Small intestine (tissue), 7 donors: ENCODE results near the gene AFG3L2. TPM values are rescaled to one million over a fixed set of nuclear protein-coding genes. Genes with fewer than 3 reads are reported as not detected.

Experiments used
- DNase-seq, 2 donors: peaks; one replicate each; pipeline versions ENCODE4 v3.0.0 to v3.0.0-alpha.2; 2013
- FAIRE-seq: peaks from 2 replicates; lab custom pipeline; 2012; peaks lifted over from hg19 to GRCh38; lab: Jason Lieb, UNC
- H3K27ac ChIP-seq, 3 donors: one replicate each; pipeline ENCODE4 v1.5.1; 2013; ENCODE audit warnings: low read length in 2 of 3, mild to moderate bottlenecking in 2 of 3, control low read depth in 1 of 3, inconsistent platforms in 1 of 3, low read depth in 1 of 3, moderate library complexity in 1 of 3
- H3K27me3 ChIP-seq, 3 donors: one replicate each; pipeline ENCODE4 v1.6.1; 2013; ENCODE audit warnings: low read length in 3 of 3, inconsistent platforms in 1 of 3; ENCODE audit not compliant: control insufficient read depth in 3 of 3, insufficient read depth in 3 of 3
- H3K36me3 ChIP-seq, 3 donors: one replicate each; pipeline ENCODE4 v1.6.1; 2013; ENCODE audit warnings: low read length in 3 of 3, inconsistent platforms in 1 of 3, low read depth in 1 of 3, mild to moderate bottlenecking in 1 of 3, moderate library complexity in 1 of 3; ENCODE audit not compliant: control insufficient read depth in 3 of 3, insufficient read depth in 2 of 3
- H3K4me1 ChIP-seq, 3 donors: one replicate each; pipeline ENCODE4 v1.6.1; 2013; ENCODE audit warnings: low read length in 2 of 3, inconsistent platforms in 1 of 3, low read depth in 1 of 3, mild to moderate bottlenecking in 1 of 3, moderate library complexity in 1 of 3; ENCODE audit not compliant: control insufficient read depth in 3 of 3, insufficient read depth in 2 of 3
- H3K4me3 ChIP-seq, 3 donors: one replicate each; pipeline ENCODE4 v1.5.1; 2013; ENCODE audit warnings: low read length in 3 of 3, control low read depth in 1 of 3, inconsistent platforms in 1 of 3, low read depth in 1 of 3, mild to moderate bottlenecking in 1 of 3, moderate library complexity in 1 of 3
- H3K9me3 ChIP-seq, 2 donors: one replicate each; pipeline ENCODE4 v1.6.1; 2013; ENCODE audit warnings: low read depth in 1 of 2, low read length in 1 of 2; ENCODE audit not compliant: control insufficient read depth in 2 of 2, insufficient read depth in 1 of 2
- whole genome bisulfite sequencing, 3 donors: extraction: QIAGEN DNeasy Blood & Tissue Kit; methylation state at CpG; one replicate each; pipeline ENCODE4 v1.1.7; 2013; 5-methylcytosine and 5-hydroxymethylcytosine counted together
- polyA plus RNA-seq, 4 donors: library from polyadenylated mRNA; stranded (reverse) in 3 of 4; unstranded in 1 of 4; fragments of 200-250 nt in 3 of 4; fragments of 120-200 nt in 1 of 4; gene quantifications; one replicate each; pipeline versions ENCODE4 v1.2.1 to v1.2.3, GENCODE V29; 2013
- donor health status: healthy with polysubstance abuse.
- donor health status: control.
- donor health status: control.
- donor health status: Bipolar disorder and iron deficiency.
- donor health status: healthy.

The AFG3L2 gene
- polyA plus RNA-seq, 4 donors, result 63.4 to 89.9 (median 75.5) TPM

DNA sequence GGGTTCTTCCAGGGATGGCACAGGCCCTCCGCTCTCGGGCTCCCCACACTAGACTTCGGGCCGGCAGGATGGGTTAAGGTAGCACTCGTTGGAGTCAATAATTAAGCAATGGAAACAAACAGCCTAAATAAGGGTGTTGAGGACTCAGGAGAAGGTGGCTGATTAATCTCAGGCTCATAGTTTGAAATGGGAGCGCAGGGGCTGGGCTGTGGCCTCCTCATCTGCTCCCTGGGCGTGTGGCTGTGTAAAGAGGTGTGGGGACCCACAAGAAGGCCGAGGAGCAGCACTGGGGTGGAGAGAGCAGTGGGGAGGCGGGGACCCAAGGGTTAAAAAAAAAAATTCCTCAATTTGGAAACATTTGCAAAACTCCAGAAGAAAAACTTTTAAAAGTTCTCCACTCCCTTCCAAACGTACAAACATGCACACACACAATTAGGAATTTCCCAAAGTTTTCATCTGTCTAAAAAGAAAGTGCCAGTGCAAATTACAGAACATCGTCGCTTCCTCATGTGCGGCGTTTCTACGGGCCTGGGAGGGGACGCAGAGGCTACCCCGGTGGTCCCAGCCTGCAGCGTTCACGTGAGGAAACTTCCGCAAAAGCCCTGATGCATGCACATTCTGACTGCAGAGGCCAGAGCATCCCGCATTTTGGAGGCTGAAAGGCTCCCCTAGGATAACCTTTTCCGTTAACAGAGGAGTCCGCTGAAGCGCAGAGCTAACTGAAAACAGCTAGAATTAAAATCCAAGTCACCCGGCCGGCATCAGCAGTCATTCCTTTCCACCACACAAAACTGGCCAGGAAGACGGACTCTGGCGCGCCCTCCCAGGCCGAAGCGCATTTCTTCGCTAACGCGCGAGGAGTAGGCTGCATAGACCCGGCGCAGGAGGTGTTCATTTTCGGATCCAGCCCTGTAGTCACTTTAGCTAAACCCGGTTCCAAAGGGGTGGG is 70.0 kb downstream of the AFG3L2 start:
- peak overlapping the region in 2 of 3 donors; percentile 44 to 47 for H3K4me3 ChIP-seq
- H3K27me3 ChIP-seq, result peaks cover 0 to 55% (median 8%) of the 10 kb centered on the region in 3 donors
- peaks cover 0 to 2% (median 0%) of the 10 kb centered on the region in 3 donors for H3K36me3 ChIP-seq
- FAIRE-seq, result no peak
- H3K27ac ChIP-seq, result peak overlapping the region in 2 of 3 donors; percentile 23 to 90
- no peaks in the 10 kb centered on the region for H3K9me3 ChIP-seq
- 10 to 17% (median 14%) methylated on average over 39 of the region's 39 CpGs for WGBS, 3 donors
- peaks cover 0 to 4% (median 2%) of the 10 kb centered on the region in 3 donors for H3K4me1 ChIP-seq
- DNase-seq, result peak in 1 of 2 donors; percentile 38

DNA sequence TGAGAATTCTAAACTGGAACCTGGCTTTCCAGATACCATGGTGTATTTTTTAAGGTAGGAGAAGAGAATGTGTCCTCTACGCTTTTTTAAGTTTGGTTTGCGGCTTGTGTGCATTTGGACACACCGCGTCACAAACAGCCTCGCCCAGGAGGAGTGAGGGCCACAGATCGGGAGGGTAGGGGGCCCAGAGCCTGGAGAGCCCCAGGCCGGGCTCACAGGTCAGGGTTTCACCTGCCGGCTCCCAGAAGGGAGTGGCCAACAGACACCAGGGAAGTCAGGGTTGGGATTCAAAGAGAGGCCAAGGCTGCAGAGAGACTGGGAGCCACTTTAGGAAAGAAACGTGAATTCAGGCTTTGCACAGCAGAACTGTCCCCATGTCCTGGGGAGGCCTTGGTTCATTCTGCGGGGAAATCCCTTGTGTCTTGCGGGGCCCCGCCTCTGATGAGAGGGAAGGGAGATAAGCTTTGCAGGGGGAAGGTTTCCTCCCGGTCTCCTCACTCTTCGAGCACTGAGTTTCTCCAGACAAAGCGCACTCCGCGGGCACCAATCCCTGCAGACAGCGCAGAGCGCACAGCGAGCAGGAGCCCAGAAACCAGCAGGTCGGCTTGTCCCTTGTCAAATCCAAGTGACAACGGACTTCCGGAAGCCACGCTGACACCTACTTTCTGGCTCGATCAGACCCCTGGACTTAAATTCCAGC is 70.9 kb downstream of the AFG3L2 start:
- peaks cover 0 to 55% (median 8%) of the 10 kb centered on the region in 3 donors for H3K27me3 ChIP-seq
- H3K36me3 ChIP-seq, result peaks cover 0 to 2% (median 0%) of the 10 kb centered on the region in 3 donors
- H3K27ac ChIP-seq, result no peak overlapping the region
- peak overlapping the region in 1 of 3 donors; percentile 44 for H3K4me3 ChIP-seq
- DNase-seq (no peak), FAIRE-seq (no peak)
- no peaks in the 10 kb centered on the region for H3K9me3 ChIP-seq
- WGBS, 3 donors, result 31 to 66% (median 39%) methylated on average over 25 of the region's 25 CpGs
- H3K4me1 ChIP-seq, result peaks cover 0 to 4% (median 2%) of the 10 kb centered on the region in 3 donors

DNA sequence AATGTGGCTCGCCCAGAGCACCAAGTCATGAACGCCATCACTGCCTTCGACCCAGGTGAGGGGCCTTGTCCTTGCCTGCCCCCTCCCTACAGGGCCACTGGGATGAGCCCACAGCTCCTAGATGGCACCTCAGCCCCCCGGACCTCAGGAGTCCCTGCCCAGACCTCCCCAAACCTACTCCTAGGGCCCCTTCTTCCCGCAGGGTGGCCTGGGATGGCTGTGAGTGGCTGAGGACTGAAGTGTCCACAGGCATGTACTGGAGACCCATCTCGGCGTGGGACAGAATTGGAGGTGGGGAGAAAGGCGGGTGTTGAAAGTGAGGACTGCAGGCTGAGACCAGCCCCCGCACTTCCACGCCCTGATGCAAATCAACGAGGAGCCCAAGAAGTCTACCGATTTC is 71.8 kb downstream of the AFG3L2 start:
- Histone ChIP-seq H3K4me3 (no peak overlapping the region), H3K36me3 (no peaks in the 10 kb centered on the region), H3K4me1 (peaks cover 0 to 4% (median 0%) of the 10 kb centered on the region in 3 donors), H3K27me3 (peaks cover 0 to 48% (median 8%) of the 10 kb centered on the region in 3 donors), H3K9me3 (no peaks in the 10 kb centered on the region), H3K27ac (no peak overlapping the region)
- no peak for FAIRE-seq
- 72 to 86% (median 73%) methylated on average over 12 of the region's 12 CpGs for WGBS, 3 donors
- DNase-seq, result no peak

DNA sequence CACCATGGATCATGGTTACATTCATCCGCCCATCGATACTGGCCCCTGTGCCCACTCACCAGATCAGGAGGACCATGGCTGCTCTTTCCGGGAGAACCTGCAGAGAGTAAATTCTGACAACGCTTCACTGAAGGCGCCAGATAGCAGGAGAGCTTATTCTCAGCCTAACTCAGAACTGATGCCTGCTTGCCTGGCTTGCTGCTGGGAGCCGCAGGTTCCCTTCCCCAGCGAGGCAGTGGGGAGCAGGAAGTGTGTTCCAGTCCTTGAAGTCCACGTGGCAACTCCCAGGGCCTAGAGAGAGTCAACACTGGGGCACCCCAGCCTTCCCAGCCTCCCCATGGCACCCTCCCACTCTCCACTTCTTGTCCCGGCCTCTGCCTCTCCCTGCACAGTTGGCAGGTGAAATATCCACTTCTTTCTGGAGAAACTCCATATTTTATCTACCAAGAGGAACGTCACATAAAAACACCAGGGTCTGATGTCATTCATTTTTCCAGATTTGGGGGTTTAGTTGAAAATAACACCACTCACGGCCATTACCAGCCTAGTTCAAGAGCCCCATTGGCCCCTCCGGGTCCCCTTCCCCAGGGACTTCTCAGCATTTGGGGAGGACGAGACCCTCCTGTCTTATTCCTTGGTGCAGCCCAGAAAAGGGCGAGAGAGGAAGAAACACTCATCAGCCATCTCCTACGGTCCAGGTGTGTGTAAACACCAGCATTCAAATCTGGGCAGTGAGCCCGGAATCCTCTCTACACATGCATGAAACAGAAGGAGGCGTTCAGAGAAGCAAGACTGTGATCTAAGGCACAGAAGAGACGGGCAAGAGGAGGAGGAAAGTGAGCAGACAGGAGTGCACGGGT is 72.4 kb downstream of the AFG3L2 start:
- no peak for FAIRE-seq
- Histone ChIP-seq H3K9me3 (no peaks in the 10 kb centered on the region), H3K4me3 (no peak overlapping the region), H3K27ac (no peak overlapping the region), H3K4me1 (peaks cover 0 to 4% (median 0%) of the 10 kb centered on the region in 3 donors), H3K36me3 (no peaks in the 10 kb centered on the region), H3K27me3 (peaks cover 0 to 44% (median 8%) of the 10 kb centered on the region in 3 donors)
- DNase-seq, result no peak
- WGBS, 3 donors, result 45 to 73% (median 53%) methylated on average over 19 of the region's 19 CpGs

DNA sequence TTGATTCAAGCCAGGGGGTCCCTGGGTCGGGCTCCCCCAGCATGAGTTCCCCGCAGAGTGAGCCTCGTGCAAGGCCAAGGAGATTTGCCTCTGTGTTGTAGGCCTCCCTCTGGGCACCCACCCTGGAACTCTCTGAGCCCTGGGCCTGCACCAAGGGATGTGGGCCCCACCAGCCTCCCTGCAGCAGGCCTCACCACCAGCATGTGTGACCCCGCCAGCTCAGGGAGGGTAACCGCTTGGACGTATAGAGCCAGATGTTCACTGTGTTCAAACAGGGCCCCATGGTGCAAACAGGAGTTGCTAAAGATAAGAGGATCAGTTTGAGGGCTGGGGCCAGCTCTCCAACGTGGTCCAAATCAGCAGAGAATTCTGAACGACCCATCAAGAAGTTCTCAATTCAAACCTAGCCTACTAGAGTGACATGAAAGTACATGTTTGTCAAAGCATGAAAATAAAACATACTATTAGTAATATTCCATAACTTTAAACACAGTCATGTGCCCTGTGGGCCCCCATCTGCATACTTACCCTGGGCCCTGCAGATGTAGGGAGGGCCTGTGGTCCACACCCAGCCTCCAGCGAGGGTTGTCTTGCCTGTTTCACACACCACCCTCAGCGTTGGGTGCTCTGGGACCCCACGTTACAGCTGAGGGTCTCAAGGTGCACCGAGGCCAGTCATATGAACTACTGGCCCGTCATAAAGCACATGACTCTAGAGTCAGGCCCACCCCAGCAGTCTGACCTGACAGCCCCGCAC is 74.5 kb downstream of the AFG3L2 start:
- FAIRE-seq (no peak), DNase-seq (no peak)
- Histone ChIP-seq H3K9me3 (peaks cover 0 to 3% of the 10 kb centered on the region in 2 donors), H3K27me3 (peaks cover 0 to 31% (median 8%) of the 10 kb centered on the region in 3 donors), H3K27ac (no peak overlapping the region), H3K4me1 (peaks cover 0 to 4% (median 0%) of the 10 kb centered on the region in 3 donors), H3K4me3 (no peak overlapping the region), H3K36me3 (no peaks in the 10 kb centered on the region)
- 75 to 81% (median 80%) methylated on average over 14 of the region's 14 CpGs for WGBS, 3 donors

DNA sequence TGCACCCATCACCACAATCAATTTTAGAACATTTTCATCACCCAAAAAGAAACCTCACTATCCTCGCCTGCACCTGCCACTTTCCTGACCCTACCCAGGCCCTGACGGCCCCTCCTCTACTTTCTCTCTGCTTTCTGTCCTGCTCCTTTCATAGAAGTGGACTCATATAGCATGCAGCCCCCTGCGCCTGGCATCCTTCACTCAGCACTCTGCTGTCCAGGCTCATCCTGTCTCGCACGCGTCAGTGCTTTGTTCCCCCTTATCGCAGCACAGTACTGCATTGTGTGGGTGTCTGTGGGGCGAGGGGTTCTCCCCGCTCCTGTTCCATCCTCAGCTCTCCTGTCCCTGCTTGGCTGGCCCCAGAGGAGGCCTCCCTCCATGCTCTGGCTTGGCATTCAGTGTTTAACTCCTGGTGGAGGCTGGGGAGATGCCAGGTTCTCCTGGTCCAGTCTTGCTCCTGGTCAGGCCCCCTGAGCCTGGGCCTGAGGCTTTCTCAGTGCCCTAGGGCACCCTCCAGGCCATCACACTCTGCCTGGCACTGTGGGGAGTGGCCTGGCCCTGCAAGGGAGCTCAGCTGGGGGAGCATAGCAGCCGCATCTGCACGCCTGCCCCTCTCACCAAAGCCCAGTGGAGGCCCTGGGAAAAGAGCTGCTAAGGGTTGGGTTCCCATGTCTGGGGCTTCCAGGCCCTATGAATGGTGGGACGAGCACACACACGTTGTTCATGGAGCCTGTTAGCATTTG is 75.6 kb downstream of the AFG3L2 start:
- H3K27me3 ChIP-seq, result peaks cover 0 to 20% (median 4%) of the 10 kb centered on the region in 3 donors
- no peak for FAIRE-seq
- peaks cover 0 to 4% (median 0%) of the 10 kb centered on the region in 3 donors for H3K4me1 ChIP-seq

DNA sequence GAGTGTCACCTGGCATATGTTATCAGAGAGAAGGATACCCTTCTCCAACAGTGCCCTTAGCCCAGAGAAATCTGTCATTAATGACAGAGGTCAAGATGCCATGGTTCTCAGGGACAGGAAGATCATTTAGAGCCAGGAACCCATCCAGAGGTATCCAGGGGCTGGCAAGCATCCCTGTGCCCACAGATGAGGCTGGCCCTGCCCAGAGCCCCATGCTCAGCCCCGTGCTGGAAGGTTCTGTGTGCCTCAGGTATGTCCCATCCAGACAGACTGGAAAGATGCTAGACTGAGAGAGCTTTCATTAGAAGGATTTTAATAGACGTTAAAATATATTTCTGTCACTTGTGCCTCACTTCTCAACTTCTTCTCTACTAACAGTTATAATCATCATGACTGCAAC is 77.2 kb downstream of the AFG3L2 start:
- H3K4me1 ChIP-seq, result no peaks in the 10 kb centered on the region
- peaks cover 0 to 3% of the 10 kb centered on the region in 2 donors for H3K9me3 ChIP-seq
- H3K27ac ChIP-seq, result no peak overlapping the region
- DNase-seq, result no peak
- no peak overlapping the region for H3K4me3 ChIP-seq
- no peak for FAIRE-seq
- no peaks in the 10 kb centered on the region for H3K36me3 ChIP-seq
- 53 to 79% (median 59%) methylated on average over 2 of the region's 2 CpGs for WGBS, 3 donors
- H3K27me3 ChIP-seq, result peaks cover 0 to 4% (median 0%) of the 10 kb centered on the region in 3 donors

More for the DNA sequence above, 75.6 kb downstream of the AFG3L2 start:
- H3K27ac ChIP-seq, result no peak overlapping the region
- peaks cover 0 to 3% of the 10 kb centered on the region in 2 donors for H3K9me3 ChIP-seq
- no peak for DNase-seq
- H3K36me3 ChIP-seq, result no peaks in the 10 kb centered on the region
- 82 to 86% (median 84%) methylated on average over 13 of the region's 13 CpGs for WGBS, 3 donors
- H3K4me3 ChIP-seq, result no peak overlapping the region
